Mesodermal cell (in vitro differentiated cells): ENCODE measurements around the gene SLC25A11.

Experiments
- H3K27ac ChIP-seq: 2 replicates; pipeline ENCODE4 v1.7.0; 2013; ENCODE audit warnings: mild to moderate bottlenecking, low read depth, low read length, moderate library complexity; ENCODE audit not compliant: severe bottlenecking
- H3K36me3 ChIP-seq: 2 replicates; pipeline ENCODE4 v1.7.1; 2013; ENCODE audit warnings: mild to moderate bottlenecking, low read length, moderate library complexity; ENCODE audit not compliant: control insufficient read depth, insufficient read depth
- H3K4me1 ChIP-seq: one replicate; pipeline ENCODE4 v1.7.1; 2013; ENCODE audit warnings: mild to moderate bottlenecking, low read length; ENCODE audit not compliant: insufficient read depth, control insufficient read depth, poor library complexity, severe bottlenecking
- H3K4me3 ChIP-seq: 2 replicates; pipeline ENCODE4 v1.7.0; 2013; ENCODE audit warnings: low read length, control low read depth, mild to moderate bottlenecking; ENCODE audit not compliant: insufficient read depth, poor library complexity, severe bottlenecking; ENCODE audit errors: extremely low read depth
- H3K9me3 ChIP-seq: 2 replicates; pipeline ENCODE4 v1.7.1; 2013; ENCODE audit warnings: mild to moderate bottlenecking, low read length, moderate library complexity; ENCODE audit not compliant: control insufficient read depth
- WGBS, 2 experiments: methylation state at CpG; one replicate each; pipeline ENCODE4 v1.1.5; 2013; ENCODE audit warnings: missing lambda C conversion rate in 2 of 2; ENCODE audit not compliant: insufficient coverage in 2 of 2; 5-methylcytosine and 5-hydroxymethylcytosine counted together

SLC25A11 gene

DNA sequence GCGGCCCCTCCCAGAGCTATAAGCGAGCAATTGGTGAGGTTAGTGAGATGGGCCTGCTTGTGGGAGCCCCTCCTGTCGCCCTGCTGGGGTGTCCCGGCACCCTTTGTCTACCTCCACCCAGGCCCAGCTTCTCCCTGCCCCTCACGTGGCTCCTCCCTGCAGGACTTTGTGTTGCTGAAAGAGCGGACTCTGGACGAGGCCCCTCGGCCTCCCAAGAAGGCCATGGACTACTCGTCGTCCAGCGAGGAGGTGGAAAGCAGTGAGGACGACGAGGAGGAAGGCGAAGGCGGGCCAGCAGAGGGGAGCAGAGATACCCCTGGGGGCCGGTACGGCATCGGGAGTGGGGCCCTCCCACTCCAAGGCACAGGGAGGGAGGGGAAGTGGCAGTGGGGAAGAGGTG lies 46.6 kb downstream of the SLC25A11 start:
- Histone ChIP-seq H3K9me3 (no peaks in the 10 kb centered on the region), H3K4me1 (no peaks in the 10 kb centered on the region), H3K27ac (no peak overlapping the region), H3K36me3 (peaks cover 84% of the 10 kb centered on the region), H3K4me3 (no peak overlapping the region)
- 95% methylated on average over 16 of the region's 18 CpGs for WGBS, 2 experiments

DNA sequence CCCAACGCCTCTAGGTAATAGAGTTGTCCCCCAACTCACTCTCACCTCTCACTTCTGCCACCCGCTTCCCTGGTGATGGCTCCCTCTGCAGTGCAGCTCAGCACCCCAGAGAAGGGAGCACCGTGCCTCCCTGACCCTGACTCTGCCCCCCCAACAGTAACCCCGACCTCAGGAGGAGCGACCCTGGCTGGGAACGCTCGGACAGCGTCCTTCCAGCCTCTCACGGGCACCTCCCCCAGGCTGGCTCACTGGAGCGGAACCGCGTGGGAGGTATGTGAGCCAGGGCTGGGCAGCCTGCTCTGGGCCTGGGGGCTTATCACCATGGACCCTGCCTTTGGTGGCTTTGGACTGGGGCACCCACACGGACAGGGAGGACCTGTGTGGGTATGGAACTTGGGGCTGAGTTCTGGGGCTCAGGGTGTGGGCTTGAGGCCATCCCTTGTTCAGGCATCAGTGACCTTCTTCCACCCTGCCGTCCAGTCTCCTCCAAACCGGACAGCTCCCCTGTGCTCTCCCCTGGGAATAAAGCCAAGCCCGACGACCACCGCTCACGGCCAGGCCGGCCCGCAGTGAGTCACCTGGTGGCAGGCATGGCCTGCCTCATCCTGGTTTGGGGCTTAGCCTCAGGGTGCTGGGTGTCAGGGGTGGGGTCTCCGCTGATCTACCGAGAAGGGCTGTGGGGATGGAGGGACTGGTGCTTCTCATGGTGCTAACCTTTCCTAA lies 47.2 kb downstream of the SLC25A11 start:
- no peaks in the 10 kb centered on the region for H3K9me3 ChIP-seq
- no peak overlapping the region for H3K4me3 ChIP-seq
- H3K27ac ChIP-seq: no peak overlapping the region
- H3K36me3 ChIP-seq: peaks cover 87% of the 10 kb centered on the region
- 89 to 97% methylated on average over 7 to 19 of the region's 23 CpGs for WGBS, 2 experiments
- H3K4me1 ChIP-seq: no peaks in the 10 kb centered on the region

DNA sequence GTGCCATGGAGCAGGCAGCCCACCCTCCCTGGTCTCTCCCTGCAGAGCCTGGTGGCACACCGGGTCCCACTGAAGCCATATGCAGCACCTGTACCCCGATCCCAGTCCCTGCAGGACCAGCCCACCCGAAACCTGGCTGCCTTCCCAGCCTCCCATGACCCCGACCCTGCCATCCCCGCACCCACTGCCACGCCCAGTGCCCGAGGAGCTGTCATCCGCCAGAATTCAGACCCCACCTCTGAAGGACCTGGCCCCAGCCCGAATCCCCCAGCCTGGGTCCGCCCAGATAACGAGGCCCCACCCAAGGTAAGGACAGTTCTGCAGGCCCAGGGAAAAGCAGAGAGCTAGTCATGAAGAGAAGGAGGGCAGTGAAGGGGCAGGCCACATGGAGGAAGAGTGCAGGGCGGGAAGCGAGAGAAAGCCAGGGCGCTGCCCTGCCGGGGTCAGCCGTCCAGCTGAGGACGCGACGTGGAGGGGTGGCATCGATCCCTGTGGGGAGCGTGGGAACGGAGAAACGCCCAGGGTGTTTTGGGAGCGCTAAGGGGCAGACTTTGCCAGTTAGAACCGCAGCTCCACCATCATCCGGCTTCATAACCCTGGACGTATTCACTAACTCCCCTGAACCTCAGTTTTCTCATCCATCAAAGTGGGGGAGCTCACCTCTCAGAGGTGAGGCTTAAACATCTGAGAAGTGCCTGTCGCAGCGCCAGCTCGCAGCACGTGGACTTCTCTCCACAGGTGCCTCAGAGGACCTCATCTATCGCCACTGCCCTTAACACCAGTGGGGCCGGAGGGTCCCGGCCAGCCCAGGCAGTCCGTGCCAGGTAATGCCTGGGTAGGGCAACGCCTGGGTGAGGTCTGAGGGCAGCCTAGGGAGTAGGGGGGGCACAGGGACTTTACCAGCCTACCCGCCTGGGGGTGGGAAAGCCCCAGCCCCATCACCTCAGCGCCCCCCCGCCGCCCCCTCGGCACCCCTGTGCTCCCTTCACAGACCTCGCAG lies 48.1 kb downstream of the SLC25A11 start:
- WGBS, 2 experiments: 92 to 95% methylated on average over 34 to 37 of the region's 42 CpGs
- Histone ChIP-seq H3K4me1 (no peaks in the 10 kb centered on the region), H3K9me3 (no peaks in the 10 kb centered on the region), H3K4me3 (no peak overlapping the region), H3K27ac (no peak overlapping the region), H3K36me3 (peaks cover 86% of the 10 kb centered on the region)

DNA sequence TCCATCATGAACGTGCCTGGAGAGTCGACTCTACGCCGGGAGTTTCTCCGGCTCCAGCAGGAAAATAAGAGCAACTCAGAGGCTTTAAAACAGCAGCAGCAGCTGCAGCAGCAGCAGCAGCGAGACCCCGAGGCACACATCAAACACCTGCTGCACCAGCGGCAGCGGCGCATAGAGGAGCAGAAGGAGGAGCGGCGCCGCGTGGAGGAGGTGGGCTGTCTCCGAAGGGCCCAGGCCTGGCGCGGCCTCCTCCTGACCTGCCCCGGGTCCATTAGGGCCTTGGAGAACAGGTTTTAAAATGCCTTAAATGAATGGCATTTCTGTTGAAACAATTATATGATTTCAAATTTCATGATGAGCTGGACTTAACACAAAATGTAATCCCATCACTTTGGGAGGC lies 52.3 kb downstream of the SLC25A11 start:
- WGBS, 2 experiments: 97% methylated on average over 13 to 17 of the region's 18 CpGs
- peaks cover 82% of the 10 kb centered on the region for H3K36me3 ChIP-seq
- no peaks in the 10 kb centered on the region for H3K9me3 ChIP-seq
- H3K27ac ChIP-seq: no peak overlapping the region
- no peaks in the 10 kb centered on the region for H3K4me1 ChIP-seq
- H3K4me3 ChIP-seq: no peak overlapping the region
